Activated B cell treated with CpG ODN at 0.5 μM for 24 hours (primary cell): ENCODE data around the gene XPNPEP1. TPM values are rescaled to one million over a fixed set of nuclear protein-coding genes. Genes with fewer than 3 reads are reported as not detected.

ENCODE experiments used
- ATAC-seq: fragments of 200-7000 bp; cut with Tn5 transposase; one replicate; pipeline ENCODE4 v1.10.0; 2021; ENCODE audit warnings: low read depth, mild to moderate bottlenecking, moderate library complexity
- CTCF ChIA-PET: fragments of 350-600 bp; sonication (Branson Sonifier 250); formaldehyde crosslinking; loops from one replicate; lab custom pipeline; 2021; ENCODE audit warnings: antibody characterized with exemption; lab: Charles Lee
- POLR2A ChIA-PET: fragments of 350-600 bp; sonication (Branson Sonifier 250); formaldehyde crosslinking; loops from one replicate; lab custom pipeline; 2021; ENCODE audit warnings: antibody characterized with exemption; lab: Charles Lee
- DNase-seq: peaks from one replicate; pipeline ENCODE4 v3.0.0; 2022
- H3K27ac Mint-ChIP-seq: one replicate; pipeline ENCODE4 v1.8.0; 2020; ENCODE audit warnings: mixed read lengths
- H3K27me3 Mint-ChIP-seq: one replicate; pipeline ENCODE4 v1.8.0; 2021; ENCODE audit warnings: mixed read lengths
- H3K36me3 Mint-ChIP-seq: one replicate; pipeline ENCODE4 v1.8.0; 2021; ENCODE audit warnings: low read depth, mixed read lengths
- H3K4me1 Mint-ChIP-seq: one replicate; pipeline ENCODE4 v1.8.0; 2021; ENCODE audit warnings: mixed read lengths
- H3K4me3 Mint-ChIP-seq: one replicate; pipeline ENCODE4 v1.8.0; 2020; ENCODE audit warnings: mild to moderate bottlenecking, mixed read lengths
- H3K9me3 Mint-ChIP-seq: one replicate; pipeline ENCODE4 v1.8.0; 2020; ENCODE audit warnings: mixed read lengths
- intact Hi-C: fragments of 100-400 bp; cut with micrococcal nuclease; formaldehyde crosslinking; loops from one replicate; pipeline ENCODE4 v1.15.1; 2024
- total RNA-seq: library from RNA; stranded (reverse); gene quantifications from 2 replicates; pipeline ENCODE4 v1.2.3, GENCODE V29; 2022
- TF ChIP-seq, protein P1 (sequence below): fragments of 200-600 bp; IDR thresholded peaks from one replicate; pipeline ENCODE4 v1.8.0; 2022; ENCODE audit warnings: antibody characterized with exemption, mild to moderate bottlenecking

XPNPEP1 gene
- total RNA-seq, 1 donor from 2014 or later: 70.6 TPM

DNA sequence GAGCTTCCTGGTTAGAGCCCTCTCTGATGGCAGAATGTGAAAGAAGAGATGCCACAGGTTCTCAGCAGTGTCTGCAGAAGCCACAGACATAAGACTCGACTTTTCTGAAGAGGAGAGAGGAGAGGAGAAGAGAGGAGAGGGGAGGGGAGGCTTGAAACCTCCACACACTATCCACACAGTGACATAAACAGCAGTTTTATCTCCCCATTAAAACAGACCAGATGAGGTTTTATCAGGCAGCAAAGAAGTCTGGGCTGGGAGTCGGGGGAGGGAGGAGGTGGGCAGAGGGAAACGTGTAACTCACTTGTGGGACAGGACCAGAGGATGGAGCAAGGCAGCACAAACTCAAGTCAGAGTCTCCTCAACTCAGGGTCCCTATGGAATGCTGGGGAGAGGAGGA lies 76.5 kb downstream of the XPNPEP1 start:
- ChIA-PET CTCF (no interaction called here), POLR2A (no interaction called here)
- peaks cover 15% of the 10 kb centered on the region for H3K27me3 Mint-ChIP-seq
- H3K9me3 Mint-ChIP-seq: no peaks in the 10 kb centered on the region
- no peak for ATAC-seq
- DNase-seq: no peak
- no peaks in the 10 kb centered on the region for H3K4me1 Mint-ChIP-seq
- H3K4me3 Mint-ChIP-seq: no peak overlapping the region
- no peaks in the 10 kb centered on the region for H3K36me3 Mint-ChIP-seq
- intact Hi-C loops: no loop called here
- TF ChIP-seq, protein P1, sequence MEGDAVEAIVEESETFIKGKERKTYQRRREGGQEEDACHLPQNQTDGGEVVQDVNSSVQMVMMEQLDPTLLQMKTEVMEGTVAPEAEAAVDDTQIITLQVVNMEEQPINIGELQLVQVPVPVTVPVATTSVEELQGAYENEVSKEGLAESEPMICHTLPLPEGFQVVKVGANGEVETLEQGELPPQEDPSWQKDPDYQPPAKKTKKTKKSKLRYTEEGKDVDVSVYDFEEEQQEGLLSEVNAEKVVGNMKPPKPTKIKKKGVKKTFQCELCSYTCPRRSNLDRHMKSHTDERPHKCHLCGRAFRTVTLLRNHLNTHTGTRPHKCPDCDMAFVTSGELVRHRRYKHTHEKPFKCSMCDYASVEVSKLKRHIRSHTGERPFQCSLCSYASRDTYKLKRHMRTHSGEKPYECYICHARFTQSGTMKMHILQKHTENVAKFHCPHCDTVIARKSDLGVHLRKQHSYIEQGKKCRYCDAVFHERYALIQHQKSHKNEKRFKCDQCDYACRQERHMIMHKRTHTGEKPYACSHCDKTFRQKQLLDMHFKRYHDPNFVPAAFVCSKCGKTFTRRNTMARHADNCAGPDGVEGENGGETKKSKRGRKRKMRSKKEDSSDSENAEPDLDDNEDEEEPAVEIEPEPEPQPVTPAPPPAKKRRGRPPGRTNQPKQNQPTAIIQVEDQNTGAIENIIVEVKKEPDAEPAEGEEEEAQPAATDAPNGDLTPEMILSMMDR: no peak
- no peak overlapping the region for H3K27ac Mint-ChIP-seq

DNA sequence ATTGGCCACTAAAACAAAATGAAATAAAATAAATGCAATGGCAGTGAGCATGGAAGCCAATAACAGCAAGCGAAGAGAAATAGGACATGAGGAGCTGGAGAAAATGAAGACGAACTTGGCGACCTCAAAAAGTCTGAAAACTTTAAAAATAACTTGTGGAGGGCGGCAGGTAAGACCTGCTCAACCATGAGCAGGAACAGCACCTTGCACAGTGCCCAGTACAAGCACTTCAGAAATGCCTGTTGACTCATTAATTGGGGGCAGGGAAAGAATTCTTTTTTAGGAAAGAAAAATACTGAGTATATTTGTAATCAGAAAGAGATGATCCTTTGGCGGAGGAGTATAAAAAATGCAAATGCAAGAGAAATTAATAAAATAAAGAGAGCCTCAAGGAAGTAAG lies 78.0 kb downstream of the XPNPEP1 start:
- H3K4me3 Mint-ChIP-seq: no peak overlapping the region
- ChIA-PET CTCF (no interaction called here), POLR2A (no interaction called here)
- TF ChIP-seq, protein P1: no peak
- no peaks in the 10 kb centered on the region for H3K4me1 Mint-ChIP-seq
- DNase-seq: no peak
- H3K9me3 Mint-ChIP-seq: no peaks in the 10 kb centered on the region
- H3K27me3 Mint-ChIP-seq: peaks cover 16% of the 10 kb centered on the region
- no peaks in the 10 kb centered on the region for H3K36me3 Mint-ChIP-seq
- ATAC-seq: no peak
- intact Hi-C loops: no loop called here
- H3K27ac Mint-ChIP-seq: no peak overlapping the region

DNA sequence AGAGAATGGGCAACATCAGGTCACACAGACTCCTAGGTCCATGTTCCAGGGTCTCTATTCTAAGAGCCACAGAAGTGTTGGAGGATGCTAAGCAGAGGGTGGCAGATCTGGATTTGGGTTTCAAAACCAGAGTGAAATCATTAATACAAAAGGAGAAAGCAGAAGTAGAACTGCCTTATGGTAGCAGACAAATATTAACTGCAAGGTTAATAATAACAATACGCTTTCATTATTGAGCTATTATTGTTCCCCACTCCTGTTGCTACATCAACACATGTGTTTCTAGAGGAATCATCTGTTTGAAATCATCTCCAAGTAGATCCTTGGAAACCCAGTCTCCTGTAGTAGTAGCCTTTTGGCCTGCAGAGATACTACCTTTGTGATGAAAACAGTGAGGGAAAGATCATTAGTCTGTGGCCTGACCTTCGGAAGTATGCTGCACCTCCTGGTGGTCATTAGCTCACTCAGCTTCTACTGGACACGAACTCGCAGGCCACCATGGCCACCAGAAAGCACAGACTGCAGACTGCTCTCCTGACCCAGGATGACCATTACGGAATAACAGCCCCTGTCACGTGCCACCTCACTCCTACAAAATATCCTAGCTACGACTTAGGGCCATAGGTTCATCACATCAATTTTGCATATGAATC lies 84.6 kb downstream of the XPNPEP1 start:
- Mint-ChIP-seq H3K36me3 (no peaks in the 10 kb centered on the region), H3K27me3 (peaks cover 14% of the 10 kb centered on the region), H3K9me3 (no peaks in the 10 kb centered on the region), H3K4me3 (no peak overlapping the region), H3K4me1 (no peaks in the 10 kb centered on the region), H3K27ac (no peak overlapping the region)
- ChIA-PET CTCF (interaction anchor here (0.6 kb wide), 1 partner anchor 278 kb away, joined by 3 read pairs; no protein-coding TSS in a partner anchor), POLR2A (no interaction called here)
- intact Hi-C loops: no loop called here
- DNase-seq (no peak), ATAC-seq (no peak)
- TF ChIP-seq, protein P1: no peak

DNA sequence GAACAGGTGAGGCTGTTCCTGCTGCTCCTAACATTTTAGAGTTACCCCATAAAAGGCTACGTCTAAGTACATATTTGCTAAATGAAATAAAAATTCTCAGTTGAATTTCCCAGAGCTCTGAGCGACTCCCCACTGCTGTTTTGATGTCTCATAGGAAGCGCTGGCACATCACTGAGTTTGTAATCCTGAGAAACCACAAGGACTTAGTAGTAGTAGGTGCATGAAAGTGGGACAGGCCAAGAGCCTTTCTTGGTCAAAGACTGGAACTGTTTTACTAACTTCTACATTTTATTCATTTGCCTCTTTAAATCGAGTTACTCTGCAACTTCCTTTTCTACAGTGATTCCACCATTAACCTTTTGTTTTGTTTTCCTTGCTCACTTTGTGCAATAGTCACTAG lies 85.9 kb downstream of the XPNPEP1 start:
- ATAC-seq: no peak

DNA sequence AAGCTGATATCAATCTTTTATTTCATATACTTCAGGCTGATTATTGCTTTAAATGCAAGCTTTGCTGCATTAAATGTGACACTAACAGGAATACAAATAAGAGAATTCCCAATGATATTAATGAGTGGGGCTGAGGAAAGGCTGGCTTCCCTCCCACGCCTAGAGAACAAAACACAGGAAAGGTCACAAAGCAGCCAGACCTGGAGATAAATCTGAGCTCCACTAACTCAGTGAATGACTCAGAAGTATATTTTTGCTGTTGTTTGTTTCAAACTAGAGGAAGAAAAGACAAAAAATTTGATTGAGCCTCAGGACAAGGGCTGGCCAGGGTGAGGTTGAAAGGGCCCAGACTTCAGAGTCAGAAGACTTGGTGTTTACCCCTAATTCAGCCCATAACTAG lies 88.1 kb downstream of the XPNPEP1 start:
- peaks cover 10% of the 10 kb centered on the region for H3K27me3 Mint-ChIP-seq
- no peaks in the 10 kb centered on the region for H3K4me1 Mint-ChIP-seq
- no peak overlapping the region for H3K4me3 Mint-ChIP-seq
- POLR2A ChIA-PET: no interaction called here
- CTCF ChIA-PET: interaction anchor here (2.0 kb wide), 1 partner anchor 17 kb away, joined by 4 read pairs; no protein-coding TSS in a partner anchor
- H3K27ac Mint-ChIP-seq: no peak overlapping the region
- peaks cover 9% of the 10 kb centered on the region for H3K9me3 Mint-ChIP-seq
- no peaks in the 10 kb centered on the region for H3K36me3 Mint-ChIP-seq
- TF ChIP-seq, protein P1: no peak
- intact Hi-C loops: no loop called here
- DNase-seq: no peak
- ATAC-seq: no peak

More for the DNA sequence above, 85.9 kb downstream of the XPNPEP1 start:
- intact Hi-C loops: no loop called here
- POLR2A ChIA-PET: no interaction called here
- no peaks in the 10 kb centered on the region for H3K4me1 Mint-ChIP-seq
- TF ChIP-seq, protein P1: no peak
- no peak overlapping the region for H3K27ac Mint-ChIP-seq
- H3K4me3 Mint-ChIP-seq: no peak overlapping the region
- peaks cover 2% of the 10 kb centered on the region for H3K9me3 Mint-ChIP-seq
- CTCF ChIA-PET: no interaction called here
- no peaks in the 10 kb centered on the region for H3K36me3 Mint-ChIP-seq
- DNase-seq: no peak
- H3K27me3 Mint-ChIP-seq: peaks cover 17% of the 10 kb centered on the region
